HepG2 (cell line): Measurements from ENCODE around the gene SLC39A3. TPM values are rescaled to one million over a fixed set of nuclear protein-coding genes. Genes with fewer than 3 reads are reported as not detected.

Experiments used
- ATF7 ChIP-seq, 2 experiments: fragments of 450-650 bp in 1 of 2; sonication (generic) in 1 of 2; formaldehyde crosslinking in 1 of 2; IDR thresholded peaks; 2 replicates each; pipeline versions ENCODE4 v1.4.0 to v1.6.1; 2016 to 2020; ENCODE audit warnings: antibody characterized with exemption in 1 of 2, mild to moderate bottlenecking in 1 of 2, missing genetic modification reagents in 1 of 2
- CC2D1A ChIP-seq: sonication (generic); formaldehyde crosslinking; IDR thresholded peaks from 2 replicates; pipeline ENCODE4 v1.8.1; 2023; ENCODE audit warnings: mild to moderate bottlenecking, missing genetic modification reagents
- HNRNPH1 ChIP-seq: fragments of 200-400 bp; formaldehyde crosslinking; optimal IDR thresholded peaks from 2 replicates; pipeline ENCODE3; 2017; ENCODE audit warnings: mild to moderate bottlenecking, low read depth, low read length
- KDM1A ChIP-seq: IDR thresholded peaks from 2 replicates; pipeline ENCODE4 v1.6.1; 2016; ENCODE audit warnings: missing compliant biosample characterization
- PCBP1 ChIP-seq: fragments of 200-400 bp; formaldehyde crosslinking; IDR thresholded peaks from 2 replicates; pipeline ENCODE4 v1.6.1; 2017; ENCODE audit warnings: mild to moderate bottlenecking, low read depth, low read length, borderline replicate concordance
- PRMT3 ChIP-seq: sonication (generic); formaldehyde crosslinking; IDR thresholded peaks from 2 replicates; pipeline ENCODE4 v1.8.1; 2022; ENCODE audit warnings: low read depth, mild to moderate bottlenecking, moderate library complexity, missing genetic modification reagents, borderline replicate concordance
- SMARCE1 ChIP-seq: fragments of 450-650 bp; IDR thresholded peaks from 2 replicates; pipeline ENCODE4 v1.6.1; 2017; ENCODE audit warnings: borderline replicate concordance
- ZFP1 ChIP-seq: IDR thresholded peaks from 2 replicates; pipeline ENCODE4 v1.6.1; 2016
- ZMYM3 ChIP-seq: sonication (generic); formaldehyde crosslinking; IDR thresholded peaks from 2 replicates; pipeline ENCODE4 v1.5.1; 2020; ENCODE audit warnings: mild to moderate bottlenecking, missing genetic modification reagents
- ZNF737 ChIP-seq: sonication (generic); formaldehyde crosslinking; IDR thresholded peaks from 2 replicates; pipeline ENCODE4 v1.5.0; 2020; ENCODE audit warnings: missing genetic modification reagents, mild to moderate bottlenecking, borderline replicate concordance
- ZNF878 ChIP-seq: sonication (generic); formaldehyde crosslinking; IDR thresholded peaks from 2 replicates; pipeline ENCODE4 v1.8.1; 2023; ENCODE audit warnings: mild to moderate bottlenecking, missing genetic modification reagents, moderate library complexity
- polyA plus RNA-seq, 8 experiments: library from polyadenylated mRNA; depleted of rRNA in 3 of 8; stranded (reverse) in 7 of 8; unstranded in 1 of 8; fragments of >200 nt; fragmentation: Illumina TruSeq in 4 of 8; extraction: Trizol in 4 of 8; gene quantifications; 2 replicates each; pipeline versions ENCODE4 v1.2.1 to v1.2.3, GENCODE V29; 2011 to 2016; ENCODE audit warnings: low read depth in 4 of 8, missing spikeins in 1 of 8, mixed read lengths in 1 of 8; ENCODE audit not compliant: insufficient read depth in 1 of 8
- total RNA-seq, 5 experiments: library from RNA; depleted of rRNA; stranded (reverse); fragments of >200 nt; fragmentation: Illumina TruSeq; extraction: Trizol; gene quantifications; 2 replicates each; pipeline ENCODE4 v1.2.3, GENCODE V29; 2016; ENCODE audit warnings: low read depth in 1 of 5
- TF ChIP-seq, protein P1 (sequence below): sonication (generic); formaldehyde crosslinking; IDR thresholded peaks from 2 replicates; pipeline ENCODE4 v1.4.0; 2020; ENCODE audit warnings: missing genetic modification reagents, borderline replicate concordance

SLC39A3 gene
- total and polyA plus RNA-seq, 2 of the 13 experiments (the other 11 are each of a cell fraction or from before 2014, with no cell fraction given) = 33.6 to 41.6 TPM

GRCh38 chr19:2722541-2723344, 17.1 kb downstream of the SLC39A3 start (continued):
- TF ChIP-seq, protein P1, sequence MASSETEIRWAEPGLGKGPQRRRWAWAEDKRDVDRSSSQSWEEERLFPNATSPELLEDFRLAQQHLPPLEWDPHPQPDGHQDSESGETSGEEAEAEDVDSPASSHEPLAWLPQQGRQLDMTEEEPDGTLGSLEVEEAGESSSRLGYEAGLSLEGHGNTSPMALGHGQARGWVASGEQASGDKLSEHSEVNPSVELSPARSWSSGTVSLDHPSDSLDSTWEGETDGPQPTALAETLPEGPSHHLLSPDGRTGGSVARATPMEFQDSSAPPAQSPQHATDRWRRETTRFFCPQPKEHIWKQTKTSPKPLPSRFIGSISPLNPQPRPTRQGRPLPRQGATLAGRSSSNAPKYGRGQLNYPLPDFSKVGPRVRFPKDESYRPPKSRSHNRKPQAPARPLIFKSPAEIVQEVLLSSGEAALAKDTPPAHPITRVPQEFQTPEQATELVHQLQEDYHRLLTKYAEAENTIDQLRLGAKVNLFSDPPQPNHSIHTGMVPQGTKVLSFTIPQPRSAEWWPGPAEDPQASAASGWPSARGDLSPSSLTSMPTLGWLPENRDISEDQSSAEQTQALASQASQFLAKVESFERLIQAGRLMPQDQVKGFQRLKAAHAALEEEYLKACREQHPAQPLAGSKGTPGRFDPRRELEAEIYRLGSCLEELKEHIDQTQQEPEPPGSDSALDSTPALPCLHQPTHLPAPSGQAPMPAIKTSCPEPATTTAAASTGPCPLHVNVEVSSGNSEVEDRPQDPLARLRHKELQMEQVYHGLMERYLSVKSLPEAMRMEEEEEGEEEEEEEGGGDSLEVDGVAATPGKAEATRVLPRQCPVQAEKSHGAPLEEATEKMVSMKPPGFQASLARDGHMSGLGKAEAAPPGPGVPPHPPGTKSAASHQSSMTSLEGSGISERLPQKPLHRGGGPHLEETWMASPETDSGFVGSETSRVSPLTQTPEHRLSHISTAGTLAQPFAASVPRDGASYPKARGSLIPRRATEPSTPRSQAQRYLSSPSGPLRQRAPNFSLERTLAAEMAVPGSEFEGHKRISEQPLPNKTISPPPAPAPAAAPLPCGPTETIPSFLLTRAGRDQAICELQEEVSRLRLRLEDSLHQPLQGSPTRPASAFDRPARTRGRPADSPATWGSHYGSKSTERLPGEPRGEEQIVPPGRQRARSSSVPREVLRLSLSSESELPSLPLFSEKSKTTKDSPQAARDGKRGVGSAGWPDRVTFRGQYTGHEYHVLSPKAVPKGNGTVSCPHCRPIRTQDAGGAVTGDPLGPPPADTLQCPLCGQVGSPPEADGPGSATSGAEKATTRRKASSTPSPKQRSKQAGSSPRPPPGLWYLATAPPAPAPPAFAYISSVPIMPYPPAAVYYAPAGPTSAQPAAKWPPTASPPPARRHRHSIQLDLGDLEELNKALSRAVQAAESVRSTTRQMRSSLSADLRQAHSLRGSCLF = no peak
- TF ChIP-seq ZMYM3 (CRISPR knock-in tag) (peak; percentile 92), ZNF878 (CRISPR knock-in tag) (no peak), PCBP1 (0 out of 2 replicates have a peak, but pooled peaks have one; percentile 21), PRMT3 (CRISPR knock-in tag) (no peak), SMARCE1 (no peak), HNRNPH1 (no peak), KDM1A (CRISPR knock-in tag) (0 out of 2 replicates have a peak, but pooled peaks have one; percentile 59), ATF7 (IDR thresholded peaks at IDR 0.05) (peak; percentile 94), ATF7 (CRISPR knock-in tag; IDR thresholded peaks at IDR 0.05) (no peak), CC2D1A (CRISPR knock-in tag) (no peak), ZFP1 (CRISPR knock-in tag) (no peak), ZNF737 (CRISPR knock-in tag) (no peak)
